Osteocyte (in vitro differentiated cells): Measurements from ENCODE around the gene TCP11L2. TPM values are rescaled to one million over a fixed set of nuclear protein-coding genes. Genes with fewer than 3 reads are reported as not detected.

Source experiments
- DNase-seq: peaks from one replicate; pipeline ENCODE4 v3.0.0; 2021; ENCODE audit warnings: mixed read lengths; ENCODE audit not compliant: unreplicated experiment; ENCODE audit errors: extremely low spot score
- H3K27ac Mint-ChIP-seq: one replicate; pipeline ENCODE4 v1.8.0; 2021; ENCODE audit warnings: mild to moderate bottlenecking, mixed read lengths; ENCODE audit not compliant: unreplicated experiment
- H3K27me3 Mint-ChIP-seq: one replicate; pipeline ENCODE4 v1.8.0; 2021; ENCODE audit warnings: mixed read lengths; ENCODE audit not compliant: unreplicated experiment
- H3K36me3 Mint-ChIP-seq: one replicate; pipeline ENCODE4 v1.8.0; 2021; ENCODE audit warnings: mixed read lengths; ENCODE audit not compliant: unreplicated experiment
- H3K4me1 Mint-ChIP-seq: one replicate; pipeline ENCODE4 v1.8.0; 2021; ENCODE audit warnings: mixed read lengths; ENCODE audit not compliant: unreplicated experiment
- H3K4me3 Mint-ChIP-seq: one replicate; pipeline ENCODE4 v1.8.0; 2021; ENCODE audit warnings: mild to moderate bottlenecking, moderate library complexity, mixed read lengths; ENCODE audit not compliant: unreplicated experiment
- H3K9me3 Mint-ChIP-seq: one replicate; pipeline ENCODE4 v1.8.0; 2021; ENCODE audit warnings: mixed read lengths; ENCODE audit not compliant: unreplicated experiment
- CTCF ChIP-seq: fragments of 200-600 bp; sonication (generic); IDR thresholded peaks from 2 replicates; pipeline ENCODE4 v1.5.0; 2021; ENCODE audit warnings: antibody characterized with exemption, mild to moderate bottlenecking, moderate library complexity
- total RNA-seq: library from RNA; stranded (reverse); gene quantifications from 2 replicates; pipeline ENCODE4 v1.2.1, GENCODE V29; 2021

The TCP11L2 gene
- total RNA-seq, 1 donor from 2014 or later: 42.7 TPM

GRCh38 chr12:106271575-106272505 is 30.7 kb upstream of the TCP11L2 start:
- DNase-seq: no peak
- Mint-ChIP-seq H3K27ac (no peak overlapping the region), H3K4me1 (no peaks in the 10 kb centered on the region), H3K27me3 (no peaks in the 10 kb centered on the region), H3K4me3 (no peak overlapping the region), H3K36me3 (no peaks in the 10 kb centered on the region), H3K9me3 (no peaks in the 10 kb centered on the region)
- TF ChIP-seq CTCF: no peak

GRCh38 chr12:106273491-106273890 is 29.0 kb upstream of the TCP11L2 start:
- Mint-ChIP-seq H3K36me3 (no peaks in the 10 kb centered on the region), H3K9me3 (no peaks in the 10 kb centered on the region), H3K27me3 (no peaks in the 10 kb centered on the region), H3K4me3 (no peak overlapping the region), H3K4me1 (no peaks in the 10 kb centered on the region), H3K27ac (no peak overlapping the region)
- DNase-seq: no peak
- TF ChIP-seq CTCF: no peak

- H3K27ac Mint-ChIP-seq: no peak overlapping the region
- TF ChIP-seq CTCF: no peak
Measured at GRCh38 chr12:106274012-106274411, 28.5 kb upstream of the TCP11L2 start.

GRCh38 chr12:106274575-106275121 is 27.9 kb upstream of the TCP11L2 start:
- Mint-ChIP-seq H3K27ac (no peak overlapping the region), H3K9me3 (no peaks in the 10 kb centered on the region), H3K27me3 (no peaks in the 10 kb centered on the region), H3K36me3 (no peaks in the 10 kb centered on the region), H3K4me3 (no peak overlapping the region), H3K4me1 (no peaks in the 10 kb centered on the region)
- DNase-seq: no peak
- no peak for TF ChIP-seq CTCF

More at GRCh38 chr12:106274012-106274411, 28.5 kb upstream of the TCP11L2 start:
- no peak for DNase-seq
- no peaks in the 10 kb centered on the region for H3K27me3 Mint-ChIP-seq
- H3K36me3 Mint-ChIP-seq: no peaks in the 10 kb centered on the region
- H3K9me3 Mint-ChIP-seq: no peaks in the 10 kb centered on the region
- H3K4me3 Mint-ChIP-seq: no peak overlapping the region
- H3K4me1 Mint-ChIP-seq: no peaks in the 10 kb centered on the region

- H3K27ac Mint-ChIP-seq: no peak overlapping the region
- no peak for DNase-seq
- no peak overlapping the region for H3K4me3 Mint-ChIP-seq
- H3K27me3 Mint-ChIP-seq: peaks cover 3% of the 10 kb centered on the region
- no peaks in the 10 kb centered on the region for H3K36me3 Mint-ChIP-seq
- H3K4me1 Mint-ChIP-seq: no peaks in the 10 kb centered on the region
- no peak for TF ChIP-seq CTCF
- H3K9me3 Mint-ChIP-seq: no peaks in the 10 kb centered on the region
Measured at GRCh38 chr12:106275458-106275857, 27.1 kb upstream of the TCP11L2 start.
